ENCODE results near the gene FLNC. TPM values are rescaled to one million over a fixed set of nuclear protein-coding genes. Genes with fewer than 3 reads are reported as not detected.
A peak's percentile ranks its signal among the peaks of the same experiment; 100 is the strongest.

Gene FLNC
- total RNA-seq, 1 experiment from 2014 or later: 128 TPM

DNA sequence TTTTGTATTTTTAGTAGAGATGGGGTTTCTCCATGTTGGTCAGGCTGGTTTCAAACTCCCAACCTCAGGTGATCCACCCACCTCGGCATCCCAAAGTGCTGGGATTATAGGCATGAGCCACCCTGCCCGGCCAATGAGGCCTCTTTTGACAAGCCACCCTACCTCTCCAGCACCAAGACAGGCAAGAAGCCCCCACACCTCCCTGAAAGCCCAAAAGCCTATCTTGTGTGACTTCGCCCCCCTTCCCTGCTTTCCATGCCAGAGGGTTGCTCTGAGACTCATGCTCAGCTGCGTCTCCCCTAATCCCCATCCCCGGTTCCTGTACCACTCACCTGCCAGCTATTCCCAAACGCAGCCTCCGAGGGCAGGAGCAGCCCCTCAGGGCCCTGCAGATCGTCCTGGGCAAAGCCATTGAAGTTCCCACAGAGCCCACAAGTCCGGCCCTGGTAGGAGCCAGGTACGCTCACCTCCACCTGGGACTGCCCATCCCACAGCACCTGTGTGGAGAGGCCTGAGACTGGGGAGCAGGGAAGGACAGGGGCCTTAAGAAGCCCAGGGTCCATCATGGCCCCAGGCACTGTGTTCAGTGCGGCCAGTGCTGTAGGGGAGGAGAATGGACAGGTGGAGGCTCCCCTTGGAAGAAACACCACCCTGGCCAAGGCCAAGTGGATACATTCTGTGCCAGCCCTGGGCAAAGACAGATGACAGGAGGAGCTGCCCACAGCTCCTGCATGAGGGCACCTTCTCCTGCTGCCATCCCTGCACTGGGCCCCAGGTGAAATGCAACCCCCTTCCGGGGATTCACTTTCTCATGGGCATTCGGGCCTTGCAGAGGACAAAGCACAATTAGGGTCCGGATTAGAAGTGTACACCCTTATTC is 48.3 kb downstream of the FLNC start:
- no peak for TF ChIP-seq CTCF (IDR thresholded peaks at IDR 0.05; ENCODE audit: insufficient read depth in 1 of 2, low read depth in 1 of 2, low read length in 1 of 2, severe bottlenecking in 1 of 2, unreplicated experiment in 1 of 2)
- Histone ChIP-seq H3K9me3 (no peaks in the 10 kb centered on the region), H3K4me1 (0 out of 2 replicates have a peak, but pooled peaks cover 4% of the 10 kb centered on the region), H3K4me3 (ENCODE audit: low read depth, low read length) (no peak overlapping the region), H3K27me3 (replicated peaks; ENCODE audit: control insufficient read depth, insufficient read depth, low read length) (no peaks in the 10 kb centered on the region), H3K36me3 (ENCODE audit: control insufficient read depth, insufficient read depth, low read length) (no peaks in the 10 kb centered on the region)
- Mint-ChIP-seq H3K27me3 (ENCODE audit: insufficient read depth, unreplicated experiment) (no peaks in the 10 kb centered on the region), H3K36me3 (ENCODE audit: insufficient read depth, unreplicated experiment) (no peaks in the 10 kb centered on the region), H3K9me3 (ENCODE audit: unreplicated experiment) (no peaks in the 10 kb centered on the region), H3K4me3 (ENCODE audit: unreplicated experiment) (no peak overlapping the region), H3K27ac (ENCODE audit: unreplicated experiment) (no peak overlapping the region), H3K4me1 (ENCODE audit: low read depth, unreplicated experiment) (no peaks in the 10 kb centered on the region)
- DNase-seq: no peak
- ChIA-PET CTCF (interaction anchor here (0.7 to 3.3 kb wide), 4 partner anchors 16 to 270 kb away, joined by 7 to 33 read pairs (median 10); partner anchors contain the start of gene ATP6V1F), POLR2A (no interaction called here)
- intact Hi-C loops (cut with micrococcal nuclease; ENCODE audit: unreplicated experiment): no loop called here
- no TSS peak for BruUV-seq (replicated peaks)

DNA sequence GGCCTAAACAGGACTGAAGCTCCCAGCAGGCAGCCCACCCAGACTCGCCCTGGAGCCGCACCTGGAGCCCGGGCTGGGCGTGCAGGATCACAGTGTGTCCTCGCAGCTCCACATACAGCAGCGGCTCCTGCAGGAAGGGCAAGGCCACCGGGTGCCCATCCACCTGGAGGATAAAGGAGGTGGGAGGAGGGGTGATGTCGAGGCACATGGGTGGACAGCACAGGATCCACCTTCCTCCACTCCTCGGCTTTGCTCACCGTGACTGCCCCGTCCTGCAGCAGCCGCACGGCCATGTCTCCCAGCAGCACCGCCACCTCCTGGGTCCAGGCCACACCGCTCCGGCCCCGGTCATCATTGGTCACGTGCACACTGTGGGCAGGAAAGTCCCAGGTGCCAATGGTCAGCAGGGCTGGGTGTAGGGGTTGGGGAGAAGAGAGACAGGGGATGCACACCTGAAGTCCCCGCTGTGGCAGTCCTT is 49.3 kb downstream of the FLNC start:
- BruUV-seq (replicated peaks): no TSS peak
- ChIA-PET CTCF (interaction anchor here (0.7 to 3.3 kb wide), 7 partner anchors 9 to 405 kb away, joined by 3 to 33 read pairs (median 4); partner anchors contain the start of gene ATP6V1F), POLR2A (interaction anchor here (1.0 kb wide), 1 partner anchor 16 kb away, joined by 3 read pairs; the partner anchor contains the start of gene ATP6V1F)
- H3K36me3 ChIP-seq (ENCODE audit: control insufficient read depth, insufficient read depth, low read length): no peaks in the 10 kb centered on the region
- Mint-ChIP-seq H3K27me3 (ENCODE audit: insufficient read depth, unreplicated experiment) (no peaks in the 10 kb centered on the region), H3K9me3 (ENCODE audit: unreplicated experiment) (no peaks in the 10 kb centered on the region), H3K27ac (ENCODE audit: unreplicated experiment) (no peak overlapping the region), H3K4me3 (ENCODE audit: unreplicated experiment) (no peak overlapping the region), H3K4me1 (ENCODE audit: low read depth, unreplicated experiment) (no peaks in the 10 kb centered on the region), H3K36me3 (ENCODE audit: insufficient read depth, unreplicated experiment) (no peaks in the 10 kb centered on the region)
- peaks cover 14% of the 10 kb centered on the region for H3K4me1 ChIP-seq
- no peaks in the 10 kb centered on the region for H3K27me3 ChIP-seq (replicated peaks; ENCODE audit: control insufficient read depth, insufficient read depth, low read length)
- no peak overlapping the region for H3K4me3 ChIP-seq (ENCODE audit: low read depth, low read length)
- no peak for DNase-seq
- intact Hi-C loops (cut with micrococcal nuclease; ENCODE audit: unreplicated experiment): no loop called here
- no peaks in the 10 kb centered on the region for H3K9me3 ChIP-seq
- no peak for TF ChIP-seq CTCF (IDR thresholded peaks at IDR 0.05; ENCODE audit: insufficient read depth in 1 of 2, low read depth in 1 of 2, low read length in 1 of 2, severe bottlenecking in 1 of 2, unreplicated experiment in 1 of 2)

DNA sequence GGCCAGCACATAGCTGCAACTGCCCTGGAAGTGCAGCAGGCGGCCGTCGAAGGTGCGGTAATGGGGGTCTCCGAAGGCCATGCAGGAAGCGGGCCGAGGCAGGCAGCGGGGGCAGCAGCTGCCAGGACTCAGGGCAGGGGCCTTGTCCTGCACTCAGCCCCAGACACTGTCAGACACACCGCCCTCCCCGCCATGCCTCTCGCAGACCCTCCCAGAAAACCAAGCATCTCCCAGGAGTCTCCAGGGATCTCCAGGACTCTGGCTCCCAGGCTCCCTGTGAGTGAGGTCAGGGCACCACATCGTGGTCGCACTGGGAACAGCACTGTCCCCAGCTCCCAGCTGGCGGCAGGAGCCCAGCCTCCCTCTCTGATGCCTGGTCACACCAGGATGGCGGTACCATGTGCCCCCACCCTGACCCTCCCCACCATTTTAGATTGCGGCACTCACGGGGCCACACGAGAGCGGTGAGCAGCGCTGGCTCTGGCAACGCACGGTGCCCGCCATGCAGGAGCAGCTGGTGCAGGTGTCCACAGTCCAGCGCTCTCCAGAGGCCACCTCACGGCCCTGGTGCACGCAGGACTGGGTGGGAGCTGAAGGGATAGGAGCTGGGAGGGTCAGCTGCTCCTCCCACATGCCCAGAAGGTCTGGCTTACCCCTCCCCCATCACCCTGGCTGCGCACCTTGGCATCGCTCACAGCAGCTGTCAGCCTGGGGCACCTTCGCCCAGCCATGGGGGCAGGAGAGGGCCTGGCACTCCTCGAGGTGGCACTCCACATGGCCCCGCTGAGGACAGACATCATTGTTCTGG is 49.9 kb downstream of the FLNC start:
- intact Hi-C loops (cut with micrococcal nuclease; ENCODE audit: unreplicated experiment): loop anchor here (1.0 to 10.0 kb wide), 7 partner anchors 11 to 408 kb away; partner anchors contain the start of genes CCDC136 and GARIN1A
- POLR2A ChIA-PET: interaction anchor here (1.0 kb wide), 1 partner anchor 17 kb away, joined by 3 read pairs; the partner anchor contains the start of gene ATP6V1F
- Histone ChIP-seq H3K36me3 (ENCODE audit: control insufficient read depth, insufficient read depth, low read length) (no peaks in the 10 kb centered on the region), H3K9me3 (no peaks in the 10 kb centered on the region), H3K27me3 (replicated peaks; ENCODE audit: control insufficient read depth, insufficient read depth, low read length) (no peaks in the 10 kb centered on the region), H3K4me3 (ENCODE audit: low read depth, low read length) (no peak overlapping the region), H3K4me1 (peaks cover 16% of the 10 kb centered on the region)
- peak; percentile 89 to 96 for TF ChIP-seq CTCF (IDR thresholded peaks at IDR 0.05; ENCODE audit: insufficient read depth in 1 of 2, low read depth in 1 of 2, low read length in 1 of 2, severe bottlenecking in 1 of 2, unreplicated experiment in 1 of 2)
- no peak overlapping the region for H3K27ac Mint-ChIP-seq (ENCODE audit: unreplicated experiment)
- DNase-seq: peak; percentile 77 to 87
- no TSS peak for BruUV-seq (replicated peaks)
- H3K4me1 Mint-ChIP-seq (ENCODE audit: low read depth, unreplicated experiment): no peaks in the 10 kb centered on the region
- CTCF ChIA-PET: interaction anchor here (0.6 to 3.3 kb wide), 11 partner anchors 10 to 406 kb away, joined by 3 to 33 read pairs (median 4); partner anchors contain the start of genes ATP6V1F and GARIN1A
- no peaks in the 10 kb centered on the region for H3K9me3 Mint-ChIP-seq (ENCODE audit: unreplicated experiment)
- H3K27me3 Mint-ChIP-seq (ENCODE audit: insufficient read depth, unreplicated experiment): no peaks in the 10 kb centered on the region
- H3K36me3 Mint-ChIP-seq (ENCODE audit: insufficient read depth, unreplicated experiment): no peaks in the 10 kb centered on the region
- no peak overlapping the region for H3K4me3 Mint-ChIP-seq (ENCODE audit: unreplicated experiment)

Data from Caco-2 (cell line).